ENCODE data around the gene OLFML2A.

The OLFML2A gene

GRCh38 chr9:124857533-124858162 is 80.7 kb downstream of the OLFML2A start:
- no peak for DNase-seq

- DNase-seq = no peak
Measured at GRCh38 chr9:124858330-124859046, 81.6 kb downstream of the OLFML2A start.

- DNase-seq = no peak
Measured at GRCh38 chr9:124859803-124860581, 83.1 kb downstream of the OLFML2A start.

GRCh38 chr9:124860582-124861341 is 83.8 kb downstream of the OLFML2A start:
- no peak for DNase-seq

GRCh38 chr9:124861342-124862229 is 84.7 kb downstream of the OLFML2A start, which contains the start of the genes ARPC5L and RPL35:
ARPC5L (plus strand) TSS chr9:124862130; CDS start chr9:124869291, 7,161 bp downstream.
RPL35 (minus strand) TSS chr9:124861957; CDS start chr9:124861912, 45 bp downstream.
- peak; percentile 65 for DNase-seq

GRCh38 chr9:124863371-124863871 is 86.5 kb downstream of the OLFML2A start:
- DNase-seq = no peak

Data from NCI-H1694 (cell line).